Measurements from ENCODE around the gene DPM1. TPM values are rescaled to one million over a fixed set of nuclear protein-coding genes. Genes with fewer than 3 reads are reported as not detected.

Gene DPM1
- total RNA-seq, 1 experiment from 2014 or later, result 138 TPM

- Histone ChIP-seq H3K4me3 (no peak overlapping the region), H3K9me3 (replicated peaks) (no peaks in the 10 kb centered on the region), H3K36me3 (peaks cover 38% of the 10 kb centered on the region), H3K27ac (no peak overlapping the region), H3K4me1 (replicated peaks) (no peaks in the 10 kb centered on the region), H3K27me3 (replicated peaks) (0 out of 2 replicates have a peak, but pooled peaks cover 2% of the 10 kb centered on the region)
- no peak for DNase-seq (ENCODE audit: low read depth in 1 of 2, low spot score in 2 of 2)
Measured at GRCh38 chr20:50886184-50886790, 72.0 kb downstream of the DPM1 start.

DNA sequence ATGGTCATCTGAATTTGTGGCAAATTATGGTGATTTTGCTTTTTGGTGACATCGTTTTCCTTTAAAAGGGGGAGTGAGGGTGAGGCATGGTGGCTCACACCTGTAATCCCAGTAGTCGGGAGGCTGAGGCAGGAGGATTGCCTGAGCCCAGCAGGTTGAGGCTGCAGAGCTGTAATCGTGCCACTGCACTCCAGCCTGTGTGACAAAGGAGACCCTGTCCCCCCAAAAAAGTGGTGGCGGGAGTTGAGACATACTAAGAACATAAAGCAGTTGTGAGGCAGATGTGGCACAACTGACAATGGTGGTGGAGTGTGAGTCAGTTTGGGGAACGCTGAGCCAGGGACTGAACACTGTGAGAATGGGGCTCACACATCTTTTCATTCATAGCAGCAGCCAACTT lies 72.6 kb downstream of the DPM1 start:
- H3K9me3 ChIP-seq (replicated peaks), result no peaks in the 10 kb centered on the region
- H3K4me1 ChIP-seq (replicated peaks), result no peaks in the 10 kb centered on the region
- 0 out of 2 replicates have a peak, but pooled peaks cover 2% of the 10 kb centered on the region for H3K27me3 ChIP-seq (replicated peaks)
- peaks cover 33% of the 10 kb centered on the region for H3K36me3 ChIP-seq
- H3K4me3 ChIP-seq, result no peak overlapping the region
- no peak for DNase-seq (ENCODE audit: low read depth in 1 of 2, low spot score in 2 of 2)
- no peak overlapping the region for H3K27ac ChIP-seq

- 0 out of 2 replicates have a peak, but pooled peaks cover 2% of the 10 kb centered on the region for H3K27me3 ChIP-seq (replicated peaks)
- H3K4me3 ChIP-seq, result no peak overlapping the region
- no peaks in the 10 kb centered on the region for H3K4me1 ChIP-seq (replicated peaks)
- no peaks in the 10 kb centered on the region for H3K9me3 ChIP-seq (replicated peaks)
- H3K36me3 ChIP-seq, result peaks cover 26% of the 10 kb centered on the region
- DNase-seq (ENCODE audit: low read depth in 1 of 2, low spot score in 2 of 2), result no peak
- no peak overlapping the region for H3K27ac ChIP-seq
Measured at GRCh38 chr20:50885068-50885467, 73.3 kb downstream of the DPM1 start.

Other genes with a start within 250 kb of the DPM1 start
- 1.8 and 2.8 TPM in 2 replicates for gene PARD6B, start 227.0 kb downstream of the DPM1 start, total RNA-seq (2014; rRNA removed; shearing (Covaris generic))
- gene BCAS4, start 163.5 kb downstream of the DPM1 start, total RNA-seq (2014; rRNA removed; shearing (Covaris generic)), result 4.6 and 17.9 TPM in 2 replicates
- 18.2 and 20.4 TPM in 2 replicates for gene ADNP, start 27.1 kb downstream of the DPM1 start, total RNA-seq (2014; rRNA removed; shearing (Covaris generic))
- gene MOCS3, start 286 bp upstream of the DPM1 start, total RNA-seq (2014; rRNA removed; shearing (Covaris generic)), result 6.2 and 7.2 TPM in 2 replicates
- 17.7 and 31.0 TPM in 2 replicates for gene KCNG1, start 64.6 kb upstream of the DPM1 start, total RNA-seq (2014; rRNA removed; shearing (Covaris generic))